Lung (tissue), 12 donors: ENCODE data around the gene SLC16A2. TPM values are rescaled to one million over a fixed set of nuclear protein-coding genes. Genes with fewer than 3 reads are reported as not detected.
A peak's percentile ranks its signal among the peaks of the same experiment; 100 is the strongest.
"Not testable (repeated sequence)": the region's sequence is repeated elsewhere in the genome, so short reads cannot be mapped to it uniquely, and the experiment has no call there.

Source experiments
- ATAC-seq: fragments of 200-7000 bp; cut with Tn5 transposase; one replicate; pipeline ENCODE4 v1.9.1; 2020; ENCODE audit warnings: moderate number of reproducible peaks; ENCODE audit not compliant: insufficient read depth, low FRiP score
- DNase-seq, 3 donors: peaks; one replicate each; pipeline ENCODE4 v3.0.0-alpha.2; 2013 to 2017
- H3K27ac ChIP-seq, 2 donors: one replicate each; pipeline ENCODE4 v1.5.1; 2013; ENCODE audit warnings: mild to moderate bottlenecking in 2 of 2, moderate library complexity in 2 of 2, control low read depth in 1 of 2, inconsistent platforms in 1 of 2, low read depth in 1 of 2, low read length in 1 of 2
- H3K27me3 ChIP-seq, 3 donors: one replicate each; pipeline ENCODE4 v1.5.1; 2013; ENCODE audit warnings: low read length in 2 of 3; ENCODE audit not compliant: control insufficient read depth in 3 of 3, insufficient read depth in 3 of 3
- H3K36me3 ChIP-seq, 4 donors: one replicate each; pipeline ENCODE4 v1.5.1; 2013; ENCODE audit warnings: low read length in 4 of 4, mild to moderate bottlenecking in 1 of 4, moderate library complexity in 1 of 4; ENCODE audit not compliant: control insufficient read depth in 4 of 4, insufficient read depth in 4 of 4
- H3K4me1 ChIP-seq, 5 donors: one replicate each; pipeline ENCODE4 v1.5.1; 2013; ENCODE audit warnings: low read length in 5 of 5, mild to moderate bottlenecking in 2 of 5, moderate library complexity in 1 of 5; ENCODE audit not compliant: control insufficient read depth in 5 of 5, insufficient read depth in 5 of 5
- H3K4me3 ChIP-seq: one replicate; pipeline ENCODE4 v1.5.1; 2013; ENCODE audit warnings: mild to moderate bottlenecking, control low read depth, moderate library complexity
- H3K9ac ChIP-seq, 2 donors: one replicate each; pipeline ENCODE4 v1.5.1; 2013; ENCODE audit warnings: low read length in 2 of 2, control low read depth in 1 of 2; ENCODE audit not compliant: insufficient read depth in 1 of 2
- H3K9me3 ChIP-seq, 4 donors: one replicate each; pipeline ENCODE4 v1.5.1; 2013; ENCODE audit warnings: low read length in 3 of 4, mild to moderate bottlenecking in 1 of 4, moderate library complexity in 1 of 4; ENCODE audit not compliant: control insufficient read depth in 4 of 4, insufficient read depth in 3 of 4
- WGBS, 2 donors: extraction: QIAGEN DNeasy Blood & Tissue Kit; methylation state at CpG; one replicate each; pipeline ENCODE4 v1.1.7; 2013; 5-methylcytosine and 5-hydroxymethylcytosine counted together
- polyA plus RNA-seq, 2 donors: library from polyadenylated mRNA; stranded (reverse); fragments of 200-250 nt; gene quantifications; one replicate each; pipeline ENCODE4 v1.2.1, GENCODE V29; 2013
- total RNA-seq, 2 donors: library from RNA; depleted of rRNA in 1 of 2; stranded (reverse); fragments of >200 nt in 1 of 2; gene quantifications; one replicate each; pipeline ENCODE4 v1.2.1, GENCODE V29; 2014 to 2021
- TF ChIP-seq, protein P1 (sequence below): IDR thresholded peaks from 2 replicates; pipeline ENCODE4 v1.5.1; 2012; ENCODE audit warnings: mild to moderate bottlenecking; ENCODE audit errors: control extremely low read depth, extremely low read depth
- donor health status: control.
- donor health status: control.
- donor health status: Bipolar disorder and iron deficiency.
- donor health status: healthy.
- donor health status: DM: yes; HTN: yes; CAD: no.

The SLC16A2 gene
- total and polyA plus RNA-seq, 4 donors: 2.1 to 13.4 (median 8.3) TPM

DNA sequence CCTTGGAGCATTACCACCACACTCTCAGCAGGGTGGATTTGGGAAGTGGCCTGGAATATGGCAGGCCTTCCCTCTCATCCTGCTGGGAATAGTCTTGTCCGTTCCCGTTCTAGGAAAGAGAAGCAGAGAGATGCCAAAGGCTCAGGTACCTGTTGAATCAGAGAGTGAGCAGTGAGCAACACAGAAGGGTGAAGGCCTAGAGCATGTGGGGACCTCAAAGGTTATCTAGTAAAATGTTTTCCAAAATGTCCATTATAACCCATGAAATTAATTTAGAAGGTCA is 30.8 kb downstream of the SLC16A2 start:
- peaks cover 0 to 2% (median 0%) of the 10 kb centered on the region in 3 donors for H3K27me3 ChIP-seq
- ATAC-seq: no peak

DNA sequence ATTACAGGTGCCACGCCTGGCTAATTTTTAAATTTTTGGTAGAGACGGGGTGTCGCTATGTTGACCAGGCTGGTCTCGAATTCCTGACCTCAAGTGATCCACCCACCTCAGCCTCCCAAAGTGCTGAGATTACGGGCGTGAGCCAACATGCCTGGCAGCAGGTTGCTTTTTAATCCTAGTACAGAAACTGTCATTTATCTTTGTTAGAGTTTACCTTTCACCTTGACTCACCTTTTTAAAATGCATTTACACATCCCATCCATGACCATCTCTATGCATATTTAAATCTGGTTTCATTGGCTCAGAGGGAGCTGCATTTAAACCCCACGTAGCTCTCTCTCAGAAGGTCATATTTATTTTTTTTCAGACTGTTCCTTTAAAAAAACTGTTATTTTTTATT is 31.9 kb downstream of the SLC16A2 start:
- H3K4me3 ChIP-seq: no peak overlapping the region
- 84 to 97% methylated on average over 7 of the region's 7 CpGs for WGBS, 2 donors
- no peaks in the 10 kb centered on the region for H3K4me1 ChIP-seq
- TF ChIP-seq, protein P1, sequence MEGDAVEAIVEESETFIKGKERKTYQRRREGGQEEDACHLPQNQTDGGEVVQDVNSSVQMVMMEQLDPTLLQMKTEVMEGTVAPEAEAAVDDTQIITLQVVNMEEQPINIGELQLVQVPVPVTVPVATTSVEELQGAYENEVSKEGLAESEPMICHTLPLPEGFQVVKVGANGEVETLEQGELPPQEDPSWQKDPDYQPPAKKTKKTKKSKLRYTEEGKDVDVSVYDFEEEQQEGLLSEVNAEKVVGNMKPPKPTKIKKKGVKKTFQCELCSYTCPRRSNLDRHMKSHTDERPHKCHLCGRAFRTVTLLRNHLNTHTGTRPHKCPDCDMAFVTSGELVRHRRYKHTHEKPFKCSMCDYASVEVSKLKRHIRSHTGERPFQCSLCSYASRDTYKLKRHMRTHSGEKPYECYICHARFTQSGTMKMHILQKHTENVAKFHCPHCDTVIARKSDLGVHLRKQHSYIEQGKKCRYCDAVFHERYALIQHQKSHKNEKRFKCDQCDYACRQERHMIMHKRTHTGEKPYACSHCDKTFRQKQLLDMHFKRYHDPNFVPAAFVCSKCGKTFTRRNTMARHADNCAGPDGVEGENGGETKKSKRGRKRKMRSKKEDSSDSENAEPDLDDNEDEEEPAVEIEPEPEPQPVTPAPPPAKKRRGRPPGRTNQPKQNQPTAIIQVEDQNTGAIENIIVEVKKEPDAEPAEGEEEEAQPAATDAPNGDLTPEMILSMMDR: no peak
- no peak overlapping the region for H3K9ac ChIP-seq
- H3K27ac ChIP-seq: no peak overlapping the region
- H3K27me3 ChIP-seq: no peaks in the 10 kb centered on the region
- DNase-seq (no peak), ATAC-seq (no peak)
- no peaks in the 10 kb centered on the region for H3K36me3 ChIP-seq
- no peaks in the 10 kb centered on the region for H3K9me3 ChIP-seq

More for the DNA sequence above, 30.8 kb downstream of the SLC16A2 start:
- 80 to 97% methylated on average over 2 of the region's 2 CpGs for WGBS, 2 donors
- H3K4me1 ChIP-seq: no peaks in the 10 kb centered on the region
- no peak for DNase-seq
- H3K36me3 ChIP-seq: no peaks in the 10 kb centered on the region
- no peak overlapping the region for H3K27ac ChIP-seq
- TF ChIP-seq, protein P1: no peak
- no peak overlapping the region for H3K9ac ChIP-seq
- no peaks in the 10 kb centered on the region for H3K9me3 ChIP-seq
- no peak overlapping the region for H3K4me3 ChIP-seq

DNA sequence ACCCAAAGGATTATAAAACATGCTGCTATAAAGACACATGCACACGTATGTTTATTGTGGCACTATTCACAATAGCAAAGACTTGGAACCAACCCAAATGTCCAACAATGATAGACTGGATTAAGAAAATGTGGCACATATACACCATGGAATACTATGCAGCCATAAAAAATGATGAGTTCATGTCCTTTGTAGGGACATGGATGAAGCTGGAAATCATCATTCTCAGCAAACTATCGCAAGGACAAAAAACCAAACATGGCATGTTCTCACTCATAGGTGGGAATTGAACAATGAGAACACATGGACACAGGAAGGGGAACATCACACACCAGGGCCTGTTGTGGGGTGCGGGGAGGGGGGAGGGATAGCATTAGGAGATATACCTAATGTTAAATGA is 32.9 kb downstream of the SLC16A2 start:
- H3K36me3 ChIP-seq, H3K4me1 ChIP-seq, H3K9me3 ChIP-seq, H3K4me3 ChIP-seq, ATAC-seq, DNase-seq, H3K9ac ChIP-seq, H3K27ac ChIP-seq, H3K27me3 ChIP-seq: not testable (repeated sequence)
- 84 to 89% methylated on average over 1 to 3 of the region's 3 CpGs for WGBS, 2 donors

DNA sequence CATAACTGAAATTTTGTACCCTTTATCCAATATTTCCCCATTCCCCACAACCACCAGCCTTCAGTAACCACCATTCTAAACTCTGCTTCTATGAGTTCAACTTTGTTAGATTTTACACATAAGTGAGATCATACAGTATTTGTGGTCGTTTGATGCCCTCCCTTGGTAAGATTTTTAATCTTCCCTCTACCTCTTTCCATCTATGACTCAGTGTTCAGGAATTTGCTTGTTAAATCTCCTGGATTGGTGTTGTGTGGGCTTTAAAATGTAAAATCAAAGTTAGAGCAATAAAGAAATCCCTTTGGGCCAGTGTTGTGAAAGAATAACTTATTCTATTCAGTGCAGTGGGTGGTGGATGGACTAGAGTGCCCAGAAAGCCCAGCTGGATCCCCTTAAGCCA is 37.4 kb downstream of the SLC16A2 start:
- WGBS, 2 donors: 22 to 70% methylated on average over 1 of the region's 1 CpG
- Histone ChIP-seq H3K36me3 (no peaks in the 10 kb centered on the region), H3K9ac (no peak overlapping the region), H3K4me1 (no peaks in the 10 kb centered on the region), H3K9me3 (no peaks in the 10 kb centered on the region), H3K4me3 (no peak overlapping the region), H3K27me3 (peaks cover 0 to 9% (median 0%) of the 10 kb centered on the region in 3 donors), H3K27ac (no peak overlapping the region)
- no peak for ATAC-seq
- TF ChIP-seq, protein P1: no peak
- peak in 2 of 3 donors; percentile 11 to 31 for DNase-seq
